VCaP (cell line): Measurements from ENCODE around the gene GRM7.

Experiments
- H3K27ac ChIP-seq: fragments of 450-650 bp; 2 replicates; pipeline ENCODE4 v1.5.1; 2017
- TF ChIP-seq, protein P1 (sequence below): fragments of 450-650 bp; conservative IDR thresholded peaks from 2 replicates; pipeline ENCODE4 v1.5.1; 2017; ENCODE audit warnings: mild to moderate bottlenecking, moderate library complexity

The GRM7 gene

DNA sequence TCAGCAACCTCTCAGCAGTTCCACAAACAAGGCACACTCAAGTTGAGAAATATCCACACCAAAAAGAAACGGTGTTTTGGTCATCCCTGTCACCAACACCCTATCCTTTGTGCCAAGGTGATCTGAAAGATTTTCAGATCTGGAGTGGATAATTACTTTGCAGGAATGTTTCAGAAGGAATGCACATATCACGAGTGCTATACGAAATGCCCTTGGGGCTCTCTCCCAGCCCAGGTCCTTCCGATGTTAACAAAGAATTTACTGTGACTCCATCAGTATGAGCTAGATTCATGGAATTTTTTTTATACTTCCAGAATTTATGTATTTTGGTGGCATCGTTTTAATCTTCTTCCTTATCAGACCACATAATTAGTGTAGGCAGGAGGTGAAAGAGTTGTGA is 105.0 kb downstream of the GRM7 start:
- TF ChIP-seq, protein P1, sequence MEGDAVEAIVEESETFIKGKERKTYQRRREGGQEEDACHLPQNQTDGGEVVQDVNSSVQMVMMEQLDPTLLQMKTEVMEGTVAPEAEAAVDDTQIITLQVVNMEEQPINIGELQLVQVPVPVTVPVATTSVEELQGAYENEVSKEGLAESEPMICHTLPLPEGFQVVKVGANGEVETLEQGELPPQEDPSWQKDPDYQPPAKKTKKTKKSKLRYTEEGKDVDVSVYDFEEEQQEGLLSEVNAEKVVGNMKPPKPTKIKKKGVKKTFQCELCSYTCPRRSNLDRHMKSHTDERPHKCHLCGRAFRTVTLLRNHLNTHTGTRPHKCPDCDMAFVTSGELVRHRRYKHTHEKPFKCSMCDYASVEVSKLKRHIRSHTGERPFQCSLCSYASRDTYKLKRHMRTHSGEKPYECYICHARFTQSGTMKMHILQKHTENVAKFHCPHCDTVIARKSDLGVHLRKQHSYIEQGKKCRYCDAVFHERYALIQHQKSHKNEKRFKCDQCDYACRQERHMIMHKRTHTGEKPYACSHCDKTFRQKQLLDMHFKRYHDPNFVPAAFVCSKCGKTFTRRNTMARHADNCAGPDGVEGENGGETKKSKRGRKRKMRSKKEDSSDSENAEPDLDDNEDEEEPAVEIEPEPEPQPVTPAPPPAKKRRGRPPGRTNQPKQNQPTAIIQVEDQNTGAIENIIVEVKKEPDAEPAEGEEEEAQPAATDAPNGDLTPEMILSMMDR, result no peak
- no peak overlapping the region for H3K27ac ChIP-seq

DNA sequence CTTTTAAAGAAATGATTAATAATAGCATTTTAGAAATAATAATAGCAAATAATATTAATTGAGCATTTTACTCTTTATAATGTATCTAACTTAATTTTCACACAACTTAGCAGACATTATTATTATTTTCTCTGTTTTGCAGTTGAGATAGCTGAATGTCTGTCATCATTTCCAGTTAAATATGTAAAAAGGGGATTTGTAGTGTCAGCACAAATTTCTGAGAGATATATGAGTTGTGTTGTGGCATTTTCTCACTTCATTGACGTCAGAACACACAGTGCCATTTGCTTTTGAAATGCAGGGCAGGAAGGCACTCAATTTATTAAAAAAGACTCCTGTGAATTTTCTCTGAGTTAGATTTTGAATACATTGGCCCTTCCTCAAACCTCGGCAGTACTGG is 111.0 kb downstream of the GRM7 start:
- TF ChIP-seq, protein P1, result no peak
- no peak overlapping the region for H3K27ac ChIP-seq

DNA sequence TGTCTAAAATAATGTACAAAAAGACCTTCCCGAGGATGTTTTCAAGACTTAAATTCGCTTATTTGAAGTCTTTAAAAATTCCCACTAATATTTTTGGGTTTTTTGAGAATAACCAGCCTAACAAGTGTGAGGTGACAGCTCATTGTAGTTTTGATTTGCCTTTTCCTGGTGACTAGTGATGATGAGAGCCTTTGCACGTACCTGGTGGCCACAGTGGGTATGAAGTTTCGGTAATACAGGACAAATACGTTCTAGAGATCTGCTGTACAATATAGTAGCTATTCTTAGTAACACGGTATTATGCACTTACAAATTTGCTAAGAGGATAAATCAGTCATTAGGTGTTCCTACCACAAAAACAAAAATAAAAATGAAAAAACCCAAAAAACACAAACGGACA is 124.9 kb downstream of the GRM7 start:
- no peak overlapping the region for H3K27ac ChIP-seq
- TF ChIP-seq, protein P1, result no peak

DNA sequence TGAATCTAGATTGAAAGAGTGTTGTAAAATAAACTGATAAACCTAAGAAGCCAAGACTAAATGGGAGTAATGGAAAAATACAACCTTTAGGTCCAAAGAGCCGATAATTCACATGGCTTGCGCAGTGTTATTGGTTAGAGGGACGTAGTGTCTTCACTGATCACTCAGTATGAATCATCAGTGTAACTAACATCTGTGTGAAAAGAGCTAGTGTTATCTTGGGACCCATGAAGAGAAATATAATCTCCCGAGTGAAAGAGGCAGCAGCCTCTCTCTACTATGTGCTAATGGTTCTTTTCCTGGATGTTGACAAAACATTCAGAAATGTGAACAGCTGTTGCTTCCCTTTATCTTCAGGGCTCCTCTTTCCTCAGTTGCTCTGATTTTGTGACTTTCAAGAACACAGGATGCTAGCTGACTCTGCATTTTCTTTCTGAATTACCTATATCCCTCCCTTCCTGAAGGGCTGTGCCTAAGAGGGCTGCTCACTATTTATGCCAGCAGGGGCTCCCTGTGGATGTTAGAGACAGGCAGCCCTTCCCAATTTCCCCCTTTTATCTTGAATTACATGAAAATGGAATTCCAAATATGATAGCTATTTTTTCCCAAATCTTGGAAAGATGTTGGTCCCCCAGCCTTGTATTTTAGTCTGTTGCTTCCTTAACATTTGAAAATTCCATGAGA is 128.8 kb downstream of the GRM7 start:
- TF ChIP-seq, protein P1, result no peak
- H3K27ac ChIP-seq, result no peak overlapping the region

DNA sequence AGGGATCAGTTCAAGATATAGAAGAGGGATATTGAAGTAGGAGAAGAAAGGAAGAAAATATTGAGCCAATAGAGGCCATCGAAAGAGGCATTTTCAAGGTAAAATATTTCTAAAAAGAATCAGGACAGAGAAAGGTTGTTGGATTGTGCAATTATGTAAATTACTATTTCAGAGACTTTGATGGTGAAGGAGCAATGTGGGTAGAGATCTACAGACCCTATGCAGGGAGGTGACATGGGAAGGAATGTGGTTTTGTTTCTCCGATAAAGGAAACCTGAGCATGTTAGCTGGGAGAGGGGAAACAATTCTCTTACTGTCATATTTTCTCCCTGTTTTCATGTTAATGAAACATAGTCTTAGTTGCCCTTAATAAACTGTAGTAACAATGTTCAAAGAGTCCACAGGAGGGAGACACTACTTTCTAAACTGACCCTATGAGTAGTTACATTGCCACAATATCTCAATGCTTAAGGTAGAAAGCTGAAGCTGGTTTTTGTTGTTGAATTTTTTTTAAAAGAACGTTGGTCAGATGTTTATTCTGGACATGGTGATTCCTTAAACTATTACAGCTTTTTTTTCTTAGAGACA is 133.3 kb downstream of the GRM7 start:
- TF ChIP-seq, protein P1, result peak; percentile 74
- H3K27ac ChIP-seq, result no peak overlapping the region; the same call in 1 of the 2 replicates

DNA sequence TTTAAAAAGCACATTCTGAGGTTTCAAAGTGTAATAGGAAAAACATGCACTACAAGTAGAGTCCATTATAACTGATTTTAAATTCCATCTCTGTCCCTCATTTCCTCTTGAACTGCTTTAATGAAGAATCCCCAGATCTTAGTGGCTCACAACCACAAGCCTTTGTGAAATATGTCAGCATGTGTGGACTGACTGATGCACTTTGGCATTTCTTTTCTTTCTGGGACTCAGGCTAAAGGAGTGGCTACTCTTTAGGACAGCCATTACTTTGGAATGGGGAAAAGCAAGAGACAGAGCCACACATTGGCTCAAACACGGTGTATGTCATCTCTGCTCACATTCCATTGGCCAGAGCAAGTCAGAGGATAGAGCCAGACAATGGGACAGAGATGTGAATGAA is 139.6 kb downstream of the GRM7 start:
- no peak overlapping the region for H3K27ac ChIP-seq
- TF ChIP-seq, protein P1, result no peak

DNA sequence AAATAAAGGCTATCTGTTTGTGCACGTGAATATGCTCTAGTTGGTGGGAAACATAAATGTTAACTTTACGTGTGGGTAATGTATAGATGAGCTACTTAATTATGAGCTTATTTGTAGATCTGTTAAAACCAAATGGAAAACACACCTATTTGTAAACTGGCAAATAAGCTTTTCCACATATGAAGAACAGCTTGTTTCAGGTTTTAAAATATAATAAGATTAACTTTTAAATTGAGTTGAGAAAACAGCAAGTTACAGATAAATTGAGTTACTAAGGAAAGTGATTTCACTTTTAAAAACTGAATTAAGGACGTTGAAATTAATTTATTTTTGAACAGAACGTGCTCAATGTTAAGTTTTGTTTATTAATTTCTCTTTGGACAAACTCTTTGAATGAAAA is 140.5 kb downstream of the GRM7 start:
- TF ChIP-seq, protein P1, result no peak
- H3K27ac ChIP-seq, result no peak overlapping the region
